HG02970 (cell line): ENCODE data around the gene AIFM2.
"Not testable (repeated sequence)": the region's sequence is repeated elsewhere in the genome, so short reads cannot be mapped to it uniquely, and the experiment has no call there.

Source experiments
- ATAC-seq: cut with Tn5 transposase; IDR thresholded peaks from one replicate; pipeline ENCODE4 v1.9.1; 2021; ENCODE audit warnings: mild to moderate bottlenecking, moderate library complexity, moderate number of reproducible peaks; ENCODE audit not compliant: unreplicated experiment, low FRiP score

Gene AIFM2

GRCh38 chr10:70123817-70124216, 8.8 kb downstream of the AIFM2 start:
- no peak for ATAC-seq

- ATAC-seq, result not testable (repeated sequence)
Measured at GRCh38 chr10:70123166-70123565, 9.5 kb downstream of the AIFM2 start.

DNA sequence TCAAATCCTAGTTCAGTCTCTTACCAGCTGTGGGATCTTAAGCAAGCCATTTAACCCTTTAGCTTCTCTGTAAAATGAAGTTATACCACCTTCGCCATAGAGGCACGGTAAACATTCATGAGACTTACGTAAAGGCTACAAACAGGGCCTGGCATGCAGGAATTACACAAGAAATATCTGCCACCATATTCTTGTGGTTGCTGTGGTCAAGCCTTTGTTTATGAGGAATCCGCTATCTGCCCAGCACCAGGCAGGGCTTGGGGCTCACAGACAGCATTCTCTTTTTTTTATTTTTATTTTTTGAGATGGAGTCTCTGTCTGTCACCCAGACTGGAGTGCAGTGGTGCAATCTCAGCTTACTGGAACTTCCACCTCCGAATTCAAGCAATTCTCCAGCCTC, 9.9 kb downstream of the AIFM2 start:
- ATAC-seq, result no peak

GRCh38 chr10:70121281-70121949, 11.2 kb downstream of the AIFM2 start:
- ATAC-seq, result no peak

DNA sequence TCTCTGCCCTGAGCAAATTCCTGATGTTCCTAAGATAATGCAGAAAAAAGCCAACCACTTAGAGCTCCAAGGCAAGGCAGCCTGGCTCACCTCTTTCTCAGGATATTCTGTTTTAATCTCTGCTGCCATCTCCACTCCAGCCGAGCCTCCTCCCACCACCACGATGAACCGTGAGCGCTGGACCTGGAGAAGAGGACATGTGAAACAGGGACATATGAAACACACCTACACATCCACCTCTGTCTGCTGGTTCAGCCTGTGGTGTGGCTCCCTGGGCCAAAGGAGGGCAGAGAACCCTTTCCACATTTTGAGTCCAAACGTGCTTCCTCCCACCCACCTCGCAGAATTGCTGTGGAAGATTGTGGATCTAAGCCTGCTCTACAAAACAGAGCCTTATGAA, 12.2 kb downstream of the AIFM2 start:
- ATAC-seq, result no peak

DNA sequence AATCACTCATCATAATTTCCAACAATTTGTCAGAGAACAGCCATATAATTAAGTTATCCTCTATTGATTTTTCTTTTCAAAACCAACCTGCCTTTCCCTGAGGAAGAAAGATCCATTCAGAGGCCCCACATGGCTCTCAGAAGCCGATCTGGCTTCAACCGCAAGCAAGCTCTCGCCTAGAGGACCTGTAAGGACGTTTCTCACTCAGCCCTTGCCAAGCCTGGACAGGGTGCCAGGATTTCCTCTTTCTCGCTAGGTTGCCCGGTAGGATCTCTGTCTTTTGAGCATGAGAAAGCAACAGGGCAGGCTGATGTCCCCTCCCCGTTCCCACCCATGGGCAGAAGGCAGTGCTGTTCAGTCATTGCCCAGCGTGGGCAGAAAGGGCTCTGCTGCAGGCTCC, 13.0 kb downstream of the AIFM2 start:
- ATAC-seq, result no peak

GRCh38 chr10:70119197-70119596, 13.4 kb downstream of the AIFM2 start:
- ATAC-seq, result no peak

- no peak for ATAC-seq
Measured at GRCh38 chr10:70118196-70118595, 14.4 kb downstream of the AIFM2 start.

DNA sequence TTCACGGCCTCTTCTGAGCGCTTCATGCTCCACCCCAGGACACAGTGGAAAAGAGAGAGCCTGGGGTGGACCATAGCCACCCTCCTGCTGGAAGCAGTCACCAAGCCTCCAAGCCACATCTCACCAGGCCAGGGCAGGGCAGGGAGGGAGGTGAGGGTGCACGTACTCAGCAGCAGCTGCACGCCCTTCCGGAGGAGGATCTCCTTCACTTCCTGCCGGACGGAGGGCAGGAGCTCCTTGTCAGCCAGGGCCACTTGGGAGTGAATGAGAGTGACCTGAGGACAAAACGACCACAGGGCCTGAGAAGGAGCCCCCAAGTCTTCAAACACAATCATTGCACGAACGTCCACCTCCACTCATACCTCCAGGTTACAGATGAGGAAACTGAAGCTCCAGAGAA, 15.0 kb downstream of the AIFM2 start:
- ATAC-seq, result no peak

DNA sequence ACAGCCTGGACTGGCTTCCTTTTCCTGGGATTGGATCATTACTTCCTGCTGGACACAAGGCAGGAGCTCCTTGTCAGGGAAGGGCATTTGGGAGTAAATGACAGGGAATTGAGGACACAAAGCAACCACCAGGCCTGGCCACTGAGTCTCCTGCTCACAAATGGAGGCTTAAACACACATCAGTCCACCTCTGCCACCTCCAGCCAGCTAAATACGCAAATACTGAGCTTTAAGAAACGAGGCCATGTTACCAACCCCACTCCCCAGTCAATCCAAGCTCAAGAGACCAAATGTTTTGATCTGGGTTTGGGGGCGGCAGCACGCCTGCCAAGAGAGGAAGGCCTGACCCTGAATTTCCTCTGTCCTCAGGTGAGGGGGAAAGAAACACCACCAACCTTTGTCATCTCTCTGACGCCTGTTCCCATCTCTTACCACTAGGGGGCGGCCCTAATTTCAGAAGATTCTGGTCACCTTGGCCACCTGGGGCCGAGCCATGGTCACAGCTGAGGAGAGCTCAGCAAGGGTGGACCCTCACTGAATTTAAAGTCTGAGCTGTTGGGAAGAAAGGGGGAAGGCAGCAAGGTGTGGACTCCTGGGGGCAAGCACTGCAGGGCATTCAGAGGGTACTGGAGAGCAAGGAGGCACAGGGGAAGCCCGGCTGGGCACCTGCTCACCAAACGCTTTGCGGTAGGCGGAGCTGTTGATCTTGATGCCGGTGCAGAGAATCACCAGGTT, 16.5 kb downstream of the AIFM2 start:
- peak; percentile 67 for ATAC-seq

DNA sequence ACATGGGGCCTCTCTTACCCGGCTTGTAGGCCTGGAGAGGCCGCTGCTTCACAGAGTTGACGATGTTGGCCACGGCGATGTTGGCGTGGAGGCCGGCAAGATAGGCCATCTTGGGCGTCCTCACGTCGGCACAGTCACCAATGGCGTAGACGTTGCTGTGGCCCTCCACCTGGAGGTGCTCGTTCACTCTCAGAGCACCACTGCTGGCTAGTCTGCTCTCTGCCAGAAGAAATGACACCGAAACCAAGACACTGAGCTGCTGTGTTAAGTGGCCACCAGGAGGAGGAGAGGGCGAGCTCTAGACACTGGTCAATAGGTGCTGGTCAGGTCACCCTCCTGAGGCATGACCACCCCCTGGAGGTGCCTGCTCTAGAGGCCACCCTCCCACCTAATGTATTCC, 17.7 kb downstream of the AIFM2 start:
- ATAC-seq, result no peak

- no peak for ATAC-seq
Measured at GRCh38 chr10:70112071-70112470, 20.6 kb downstream of the AIFM2 start.

GRCh38 chr10:70111496-70111895, 21.1 kb downstream of the AIFM2 start:
- no peak for ATAC-seq

DNA sequence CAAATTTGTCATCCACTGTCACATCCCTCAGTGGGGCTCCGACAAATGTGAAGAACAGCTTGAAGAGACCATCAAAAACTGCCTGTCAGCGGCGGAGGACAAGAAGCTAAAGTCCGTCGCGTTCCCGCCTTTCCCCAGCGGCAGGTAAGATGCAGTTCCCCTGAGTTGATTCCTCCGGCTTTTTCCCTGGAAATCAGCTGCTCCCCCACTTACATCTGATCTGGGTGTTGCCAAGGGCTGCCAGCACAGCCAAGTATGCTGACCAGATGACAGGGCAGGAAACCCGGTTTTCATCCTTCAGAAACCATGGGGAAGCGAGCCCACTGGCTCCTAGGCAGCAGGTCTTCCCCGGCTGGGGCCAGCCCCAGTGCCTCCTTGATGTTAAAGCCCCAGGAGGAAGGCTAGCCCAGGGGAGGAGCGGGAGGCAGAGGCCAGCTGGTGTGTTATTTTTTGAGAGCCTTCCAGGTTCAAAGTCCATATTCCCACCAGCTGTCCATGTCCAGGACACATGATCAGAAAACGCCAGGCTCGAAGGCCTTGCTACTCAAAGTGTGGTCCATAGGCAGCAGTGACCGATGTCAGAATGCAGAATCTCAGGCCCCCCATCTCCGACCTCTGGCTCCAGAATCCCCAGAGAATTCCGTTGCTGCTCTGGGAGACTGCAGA, 23.4 kb downstream of the AIFM2 start:
- no peak for ATAC-seq

- peak; percentile 47 for ATAC-seq
Measured at GRCh38 chr10:70106958-70107791, 25.4 kb downstream of the AIFM2 start.

DNA sequence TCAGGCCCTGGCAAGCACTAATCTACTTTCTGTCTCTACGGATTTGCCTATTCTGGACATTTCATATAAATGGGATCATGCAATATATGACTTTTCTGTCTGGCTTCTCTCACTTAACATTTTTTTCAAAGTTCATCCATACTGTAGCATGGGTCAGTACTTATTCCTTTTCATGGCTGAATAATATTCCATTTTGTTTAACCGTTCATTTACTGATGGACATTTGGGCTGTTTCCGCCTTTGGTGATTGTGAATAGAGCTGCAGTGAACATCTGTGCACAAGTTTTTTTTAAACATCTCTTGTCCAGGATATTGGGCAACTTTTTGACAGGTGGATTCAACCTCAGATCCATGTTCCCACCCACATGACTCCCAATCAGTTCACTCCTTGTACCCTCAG, 31.0 kb downstream of the AIFM2 start:
- ATAC-seq, result no peak

GRCh38 chr10:70101068-70101562, 31.5 kb downstream of the AIFM2 start:
- ATAC-seq, result not testable (repeated sequence)

DNA sequence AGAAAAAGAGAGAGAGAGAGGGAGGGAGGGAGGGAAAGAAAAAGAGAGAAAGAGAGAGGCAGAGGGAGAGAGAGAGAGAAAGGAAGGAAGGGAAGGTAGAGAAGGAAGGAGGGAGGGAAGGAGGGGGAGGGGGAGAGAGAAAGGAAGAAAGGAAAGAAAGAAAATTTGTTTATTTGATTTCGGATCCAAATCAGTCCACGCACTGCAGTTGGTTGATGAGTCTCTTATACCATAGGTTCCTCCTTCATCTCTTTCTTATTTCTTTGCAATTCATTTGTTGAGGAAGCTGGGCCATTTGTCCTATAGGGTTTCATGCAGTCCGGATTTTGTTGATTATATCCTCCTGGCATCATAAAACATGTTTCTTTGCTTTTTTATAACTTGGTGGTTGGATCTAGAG, 34.4 kb downstream of the AIFM2 start:
- ATAC-seq, result no peak

DNA sequence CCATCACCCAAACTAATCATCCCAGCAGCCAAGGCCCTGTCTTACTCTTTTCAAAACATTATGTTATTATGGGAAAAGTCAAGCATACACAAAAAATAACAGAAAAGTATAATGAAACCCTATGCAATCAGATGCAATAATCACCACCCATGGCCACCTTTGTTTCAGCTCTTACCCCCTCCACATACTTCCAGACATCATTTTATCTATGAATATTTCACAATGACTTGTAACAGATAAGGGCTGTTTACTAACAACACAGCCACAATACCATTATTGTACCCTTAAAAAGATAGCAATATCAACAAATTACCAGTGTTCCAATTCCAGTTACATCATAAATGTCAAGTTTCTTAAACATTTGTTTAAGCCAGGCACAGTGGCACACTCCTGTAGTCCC, 35.2 kb downstream of the AIFM2 start:
- ATAC-seq, result no peak

- ATAC-seq, result no peak
Measured at GRCh38 chr10:70096705-70097420, 35.8 kb downstream of the AIFM2 start.
